Stimulated activated CD8-positive, alpha-beta memory T cell treated with anti-CD3 and anti-CD28 coated beads, Interleukin-12 subunit alpha, Interleukin-12 subunit beta, amount 100 ng/mL, for 24 hours (primary cell): ENCODE data around the gene MACROD2.

Experiments used
- DNase-seq: peaks from one replicate; pipeline ENCODE4 v3.0.0-alpha.2; 2020; ENCODE audit errors: extremely low read depth

Gene MACROD2

DNA sequence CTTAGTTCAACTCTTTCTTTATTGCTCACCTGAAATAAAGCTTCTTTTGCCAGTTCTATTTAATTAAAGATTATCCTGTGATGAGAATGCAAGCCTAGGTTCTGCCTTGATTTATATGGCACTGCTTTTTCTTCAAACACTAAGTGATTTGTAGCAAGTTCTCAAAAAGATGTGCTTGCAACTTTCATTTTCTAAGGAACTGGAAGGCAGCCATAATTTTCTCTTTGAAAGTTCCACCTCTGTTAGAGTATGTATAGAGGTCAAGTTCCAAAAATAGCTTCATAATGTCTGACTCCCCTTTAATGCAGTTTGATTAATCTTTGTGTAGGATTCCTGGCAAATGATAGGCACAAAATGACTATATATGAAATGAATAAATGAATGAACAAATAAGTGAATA lies 870.4 kb downstream of the MACROD2 start:
- DNase-seq = no peak

- DNase-seq = no peak
These were observed 871.7 kb downstream of the MACROD2 start for GRCh38 chr20:14866841-14867514.

DNA sequence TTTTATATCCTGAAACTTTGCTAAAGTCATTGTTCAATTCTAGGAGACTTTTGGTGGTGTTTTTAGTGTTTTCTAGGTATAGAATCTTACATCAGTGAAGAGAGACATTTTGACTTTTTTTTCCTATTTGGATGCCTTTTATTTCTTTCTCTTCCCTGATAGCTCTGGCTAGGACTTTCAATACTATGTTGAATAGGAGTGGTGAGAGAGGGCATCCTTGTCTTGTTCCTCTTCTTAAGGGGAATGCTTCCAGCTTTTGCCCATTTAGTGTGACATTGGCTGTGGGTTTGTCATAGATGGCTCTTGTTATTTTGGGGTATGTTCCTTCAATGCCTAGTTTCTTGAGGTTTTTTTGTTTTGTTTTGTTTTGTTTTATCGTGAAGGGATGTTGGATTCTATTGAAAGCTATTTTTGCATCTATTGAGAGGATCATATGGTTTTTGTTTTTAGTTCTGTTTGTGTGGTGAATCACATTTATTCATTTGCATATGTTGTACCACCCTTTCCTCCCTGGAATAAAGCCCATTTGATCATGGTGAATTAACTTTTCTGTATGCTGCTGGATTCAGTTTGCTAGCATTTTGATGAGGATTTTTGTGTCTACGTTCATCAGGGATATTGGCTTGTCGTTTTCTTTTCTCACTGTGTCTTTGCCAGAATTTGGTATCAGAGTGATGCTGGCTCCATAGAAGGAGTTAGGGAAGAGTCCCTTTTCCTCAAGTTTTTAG lies 882.1 kb downstream of the MACROD2 start:
- no peak for DNase-seq

DNA sequence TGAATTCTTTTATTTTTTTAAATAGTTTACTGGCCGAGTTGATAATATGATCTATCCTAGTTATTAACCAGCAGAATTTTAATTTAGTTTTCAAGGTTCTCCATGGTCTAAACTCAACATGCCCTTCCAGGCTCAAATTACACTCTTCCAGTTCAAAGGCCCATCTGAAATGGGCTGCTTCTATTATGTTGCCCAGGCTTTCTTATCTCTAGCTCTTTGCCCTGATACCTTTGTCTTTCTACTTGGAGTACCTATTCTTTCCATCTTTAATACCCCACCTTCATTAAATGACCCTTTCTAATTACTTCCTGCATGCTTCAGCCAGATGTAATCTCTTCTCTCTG lies 883.3 kb downstream of the MACROD2 start:
- no peak for DNase-seq

- no peak for DNase-seq
These were observed 883.8 kb downstream of the MACROD2 start for GRCh38 chr20:14879020-14879697.

DNA sequence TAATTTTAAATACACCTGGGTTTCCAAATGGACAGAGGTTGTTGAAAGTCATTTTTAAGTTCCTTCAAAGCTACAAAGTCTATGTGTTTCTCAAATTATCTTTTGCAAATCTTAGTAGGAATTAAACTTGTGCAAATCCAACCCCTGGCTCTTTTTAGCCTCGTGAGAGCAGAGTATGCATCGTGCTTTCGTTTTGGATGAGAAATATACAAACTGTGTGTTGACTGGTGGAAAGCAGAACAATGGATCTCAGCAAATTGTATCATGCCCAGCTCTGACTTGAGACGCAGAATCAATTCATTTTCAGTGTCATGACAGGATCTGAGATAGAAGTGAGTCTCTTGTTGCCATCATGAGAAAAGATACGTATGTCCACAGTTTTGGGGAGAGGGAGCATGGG lies 884.5 kb downstream of the MACROD2 start:
- no peak for DNase-seq

GRCh38 chr20:14881518-14881917 lies 886.2 kb downstream of the MACROD2 start:
- no peak for DNase-seq

DNA sequence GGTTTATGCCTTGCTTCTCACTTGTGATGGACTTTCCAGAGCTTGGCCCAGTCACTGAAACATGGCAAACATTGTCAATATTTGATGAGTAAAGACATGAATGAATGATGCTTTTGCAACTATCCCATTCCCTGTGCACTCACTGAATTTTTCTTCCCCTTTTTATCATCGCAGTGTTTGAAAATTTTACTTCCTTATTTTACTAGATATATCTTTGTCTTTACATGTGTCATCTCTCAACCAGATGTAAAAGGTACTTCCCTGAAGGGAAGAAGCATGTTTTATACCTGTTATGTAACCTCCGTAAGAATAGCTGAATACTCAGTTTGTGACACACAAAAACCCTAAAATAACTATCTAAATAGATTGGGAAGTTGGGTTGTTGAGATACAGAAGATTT lies 886.8 kb downstream of the MACROD2 start:
- DNase-seq = no peak

DNA sequence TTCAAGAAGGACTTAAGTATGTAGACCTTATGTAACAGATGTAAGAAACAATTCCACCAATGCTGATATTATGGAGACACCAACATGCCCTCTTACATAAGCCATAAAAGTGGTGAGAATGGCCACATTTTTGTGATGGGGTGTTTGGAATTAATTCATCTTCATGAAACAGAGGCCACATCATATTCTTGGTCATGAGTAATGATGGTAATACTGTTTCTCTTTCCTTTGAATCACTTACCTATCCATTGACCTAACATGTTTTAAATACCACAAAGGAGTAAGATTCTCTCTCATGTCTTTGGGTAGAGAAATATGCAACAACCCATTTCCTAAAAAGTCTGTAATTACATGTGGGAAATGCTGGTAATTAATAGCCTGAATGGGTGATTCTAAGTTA lies 887.5 kb downstream of the MACROD2 start:
- DNase-seq = no peak

GRCh38 chr20:14883324-14883723 lies 888.0 kb downstream of the MACROD2 start:
- no peak for DNase-seq

DNA sequence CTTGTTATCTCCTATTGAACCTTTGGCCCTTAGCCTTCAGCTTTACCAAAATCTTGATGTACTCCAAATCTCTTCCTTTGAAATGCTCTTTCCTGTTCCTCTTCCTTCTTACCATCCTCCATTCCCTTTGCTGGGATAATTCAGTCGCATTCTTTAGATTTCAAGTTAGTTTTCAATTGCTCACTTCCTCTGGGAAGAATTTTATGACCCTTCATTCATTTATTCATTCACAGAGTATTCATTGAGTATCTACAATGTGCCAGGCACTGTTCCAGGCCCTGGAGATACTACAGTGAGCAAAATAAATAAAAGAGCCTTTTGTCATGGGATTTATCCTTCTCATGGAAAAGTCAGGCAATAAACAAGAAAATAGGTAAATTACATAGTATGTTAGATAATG lies 890.3 kb downstream of the MACROD2 start:
- no peak for DNase-seq

DNA sequence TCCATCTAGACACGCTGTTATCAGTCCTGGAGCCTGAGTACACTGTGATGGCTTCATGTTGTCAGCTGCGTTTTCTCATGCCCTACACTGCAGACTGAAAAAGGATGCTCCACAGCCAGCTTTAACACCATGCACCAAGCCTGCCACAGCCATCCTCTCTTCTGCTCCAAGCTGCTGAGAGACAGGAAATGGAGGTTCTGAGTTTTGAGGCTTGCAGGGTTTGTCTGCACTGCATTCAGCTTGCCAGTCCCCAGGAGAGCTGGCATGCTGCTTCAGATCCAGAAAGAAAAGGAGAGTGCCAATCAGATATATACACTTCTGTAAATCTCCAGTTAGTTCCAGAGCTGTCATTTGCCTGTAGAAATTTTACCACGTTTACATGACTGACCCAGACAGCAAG lies 892.8 kb downstream of the MACROD2 start:
- DNase-seq = no peak

DNA sequence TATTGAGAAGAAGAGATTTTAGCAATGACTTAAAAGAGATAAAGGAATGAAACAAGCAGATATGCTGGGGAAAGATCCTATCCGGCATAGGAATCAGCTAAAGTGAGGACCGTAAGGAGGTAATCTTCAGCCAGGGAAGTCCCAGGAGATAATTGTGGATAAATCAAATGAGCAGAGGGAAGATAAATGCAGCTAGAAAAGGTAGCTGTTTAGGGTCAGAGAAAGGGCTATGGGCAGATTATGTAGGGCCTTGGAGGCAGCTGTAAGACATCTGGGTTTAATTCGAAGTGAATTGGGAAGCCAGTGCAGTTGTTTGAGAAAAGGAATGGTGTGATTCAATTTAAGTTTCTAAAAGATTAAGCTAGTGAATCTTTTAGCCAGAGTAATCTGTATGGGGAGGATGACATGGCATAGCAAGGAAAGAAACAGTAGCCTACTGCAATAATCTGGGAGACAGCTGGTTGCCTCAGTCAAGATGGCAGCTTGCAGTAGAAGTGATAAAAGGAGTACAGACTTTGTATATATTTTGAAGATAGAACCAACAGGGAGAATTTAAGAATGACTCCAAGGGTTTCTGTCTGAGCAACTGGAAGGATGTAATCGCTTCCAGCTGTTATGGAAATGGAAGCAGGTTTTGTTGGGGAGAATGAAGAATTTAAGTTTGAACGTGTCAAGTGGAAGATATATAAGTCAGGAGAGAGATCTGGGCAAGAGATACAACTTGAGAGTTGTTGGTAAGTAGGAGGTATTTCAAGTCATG lies 894.4 kb downstream of the MACROD2 start:
- DNase-seq = no peak

DNA sequence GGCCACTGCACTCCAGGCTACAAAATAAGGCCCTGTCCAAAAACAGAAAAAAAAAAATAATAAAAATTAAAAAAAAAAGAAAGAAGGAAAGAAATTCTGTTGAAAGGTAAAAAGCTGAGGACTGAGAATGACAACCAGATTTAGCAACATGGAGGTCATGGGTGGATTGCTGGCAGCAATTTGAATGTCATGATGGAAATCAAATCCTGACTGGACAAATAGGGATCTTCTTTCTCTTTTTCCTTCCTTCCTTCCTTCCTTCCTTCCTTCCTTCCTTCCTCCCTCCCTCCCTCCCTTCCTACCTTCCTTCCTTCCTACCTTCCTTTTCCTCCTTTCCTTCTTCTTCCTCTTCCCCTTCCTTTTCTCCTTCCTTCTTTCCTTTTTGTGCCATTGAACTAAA lies 895.4 kb downstream of the MACROD2 start:
- DNase-seq = no peak

DNA sequence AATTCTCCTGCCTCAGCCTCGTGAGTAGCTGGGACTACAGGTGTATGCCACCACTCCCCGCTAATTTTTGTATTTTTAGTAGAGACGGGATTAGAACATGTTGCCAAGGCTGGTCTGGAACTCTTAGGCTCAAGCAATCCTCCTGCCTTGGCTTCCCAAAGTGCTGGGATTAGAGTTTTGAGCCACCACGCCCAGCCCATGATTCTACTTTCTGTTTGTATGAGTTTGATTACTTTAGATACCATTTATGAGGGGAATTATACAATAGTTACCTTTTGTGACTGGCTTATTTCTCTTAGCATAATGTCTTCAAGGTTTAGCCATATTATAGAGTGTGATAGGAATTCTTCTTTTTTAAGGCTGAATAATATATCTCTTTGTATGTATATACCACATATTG lies 897.5 kb downstream of the MACROD2 start:
- DNase-seq = no peak

GRCh38 chr20:14896569-14896968 lies 901.3 kb downstream of the MACROD2 start:
- DNase-seq = no peak

GRCh38 chr20:14897608-14898007 lies 902.3 kb downstream of the MACROD2 start:
- DNase-seq = no peak

- DNase-seq = no peak
These were observed 907.2 kb downstream of the MACROD2 start for GRCh38 chr20:14902432-14903089.

DNA sequence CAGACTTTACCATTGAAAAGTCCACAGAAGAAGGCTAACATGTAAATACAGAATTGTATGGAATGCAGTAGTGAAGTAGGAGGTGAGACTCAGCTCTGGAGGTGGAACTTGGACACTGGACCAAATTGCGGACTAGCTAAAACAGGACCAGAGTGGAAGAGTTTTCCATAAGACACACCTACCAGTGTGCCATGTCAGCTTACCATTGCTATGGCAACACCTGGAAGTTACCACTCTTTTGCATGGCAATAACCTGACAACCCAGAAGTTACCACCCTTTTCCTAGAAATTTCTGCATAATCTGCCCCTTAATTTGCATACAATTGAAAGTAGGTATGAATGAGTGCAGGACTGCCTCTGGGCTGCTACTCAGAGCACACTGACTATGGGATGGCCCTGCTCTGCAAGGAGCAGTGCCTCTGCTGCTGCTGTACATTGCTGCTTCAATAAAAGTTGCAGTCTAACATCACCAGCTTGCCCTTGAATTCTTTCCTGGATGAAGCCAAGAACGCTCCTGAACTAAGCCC lies 911.7 kb downstream of the MACROD2 start:
- DNase-seq = no peak

- DNase-seq = no peak
These were observed 914.8 kb downstream of the MACROD2 start for GRCh38 chr20:14910126-14910525.

DNA sequence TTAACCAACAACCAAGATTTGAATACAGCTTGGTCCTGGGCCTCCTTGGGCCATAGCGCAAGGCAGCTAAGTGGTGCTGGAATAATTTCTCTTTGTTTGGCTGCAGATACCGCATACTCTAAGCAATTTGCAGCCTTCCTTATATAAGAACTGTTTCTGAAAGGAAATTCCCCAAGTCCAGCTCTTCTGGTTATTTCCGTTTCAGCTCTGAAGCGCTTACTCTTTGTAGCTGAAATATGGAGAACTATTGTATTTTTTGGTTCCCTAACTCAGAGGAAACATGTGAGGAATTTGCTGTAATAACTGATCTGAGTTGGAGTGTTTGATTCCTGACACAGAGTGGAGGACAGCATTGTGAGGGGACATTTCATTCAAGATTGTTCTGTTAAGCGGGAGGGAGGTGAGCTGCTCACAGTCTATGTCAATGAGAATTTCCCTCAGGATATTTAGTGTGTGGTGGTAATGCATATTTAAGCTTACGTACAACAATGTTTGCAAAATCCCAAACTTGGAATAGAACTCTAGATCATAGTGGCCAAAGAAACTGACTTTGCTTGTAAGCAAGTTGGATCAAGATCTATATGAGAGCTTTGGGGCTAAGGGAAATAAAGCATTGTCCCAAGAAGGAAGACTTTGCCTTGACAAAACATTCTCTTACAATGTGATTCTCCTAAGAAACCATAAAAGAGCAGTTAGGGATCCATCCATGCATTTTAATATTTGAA lies 918.7 kb downstream of the MACROD2 start:
- no peak for DNase-seq
